ENCODE measurements around the gene RDH12.
"Not testable (repeated sequence)": the region's sequence is repeated elsewhere in the genome, so short reads cannot be mapped to it uniquely, and the experiment has no call there.

Gene RDH12

DNA sequence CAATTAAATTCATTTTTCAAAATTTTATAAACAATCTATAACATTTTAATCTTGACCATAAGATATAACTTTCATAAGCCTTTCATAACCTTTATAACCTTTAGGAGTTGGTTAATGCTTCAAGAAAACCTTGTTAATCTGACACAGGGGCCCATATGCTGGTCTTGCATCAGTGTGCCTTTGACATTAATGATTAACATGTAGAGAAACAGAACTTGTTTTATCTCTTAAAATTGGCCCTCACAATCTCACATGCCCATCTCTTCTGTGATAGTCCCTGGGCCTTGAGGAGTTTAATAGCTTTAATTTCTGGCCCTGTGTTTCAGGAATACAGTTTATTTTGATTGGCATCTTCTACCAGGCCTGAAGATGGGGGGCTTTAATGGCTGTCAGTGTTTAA lies 7.7 kb downstream of the RDH12 start:
- not testable (repeated sequence) for DNase-seq

DNA sequence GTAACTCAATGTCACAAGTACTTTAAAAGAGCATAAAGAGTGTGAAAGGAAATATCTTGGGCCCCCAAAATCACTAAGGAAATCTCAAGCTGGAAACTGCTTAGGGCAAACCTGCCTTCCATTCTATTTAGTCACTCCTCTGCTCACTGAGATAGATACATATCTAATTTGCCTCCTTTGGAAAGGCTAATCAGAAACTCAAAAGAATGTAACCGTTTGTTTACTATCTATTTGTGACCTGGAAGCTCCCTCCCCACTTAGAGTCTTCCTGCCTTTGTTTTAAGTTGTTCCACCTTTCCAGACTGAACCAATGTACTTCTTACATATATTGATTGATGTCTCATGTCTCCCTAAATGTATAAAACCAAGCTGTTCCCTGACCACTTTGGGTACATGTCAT lies 8.1 kb downstream of the RDH12 start:
- DNase-seq: not testable (repeated sequence)

DNA sequence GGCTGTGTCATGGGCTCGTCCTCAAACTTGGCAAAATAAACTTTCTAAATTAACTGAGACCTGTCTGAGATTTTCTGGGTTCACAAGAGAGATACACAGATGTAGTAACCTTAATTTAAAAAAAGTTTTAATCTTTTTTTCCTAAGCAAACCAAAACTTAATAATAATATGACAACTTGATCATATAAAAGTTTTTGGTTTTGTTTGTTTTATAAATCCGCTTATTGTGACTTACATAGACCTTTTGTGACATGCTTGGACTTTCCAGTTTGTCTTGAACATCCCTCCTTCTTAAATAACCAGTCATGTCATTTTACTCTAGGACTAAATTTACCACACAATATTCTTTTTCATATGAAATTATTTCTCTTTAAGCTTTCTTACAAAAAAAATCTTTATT lies 8.5 kb downstream of the RDH12 start:
- DNase-seq: no peak

DNA sequence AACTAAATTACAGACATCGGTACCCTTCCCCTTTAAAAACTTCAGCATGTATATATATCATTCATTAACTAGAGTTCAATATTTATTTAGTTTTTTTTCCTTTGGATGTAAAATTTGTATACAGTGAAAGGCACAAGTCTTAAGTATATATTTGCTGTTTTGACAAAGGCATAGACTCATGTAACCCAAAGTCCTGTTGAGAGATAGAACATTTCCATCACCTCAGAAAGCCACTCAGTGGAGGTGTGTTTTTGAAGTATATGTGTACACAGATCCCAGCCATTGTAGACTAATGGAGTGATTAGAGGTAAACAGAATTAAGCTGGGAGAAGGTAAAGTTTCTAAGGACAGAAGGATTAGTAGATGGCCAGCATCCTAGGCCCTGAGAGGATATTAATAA lies 15.4 kb downstream of the RDH12 start:
- DNase-seq: peak; percentile 9

DNA sequence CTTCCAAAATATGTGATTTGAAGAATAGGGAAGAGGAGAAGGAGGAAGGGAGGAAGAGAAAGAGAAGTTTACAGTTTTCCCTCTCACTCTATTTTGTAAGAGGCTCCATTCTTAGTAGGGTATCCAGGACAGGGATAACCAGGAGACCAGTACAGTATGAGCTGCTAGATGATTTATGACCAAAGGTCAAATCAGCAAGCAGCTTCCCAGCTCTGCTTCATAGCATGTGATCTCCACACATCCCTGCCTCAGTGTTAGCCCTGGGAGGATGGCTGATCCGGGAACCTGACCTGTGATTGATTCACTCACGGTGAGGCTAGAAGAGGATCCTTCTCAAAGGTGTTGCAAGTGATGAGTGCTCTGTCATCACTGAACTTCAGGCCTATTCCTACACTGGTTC lies 16.6 kb downstream of the RDH12 start:
- DNase-seq: no peak

DNA sequence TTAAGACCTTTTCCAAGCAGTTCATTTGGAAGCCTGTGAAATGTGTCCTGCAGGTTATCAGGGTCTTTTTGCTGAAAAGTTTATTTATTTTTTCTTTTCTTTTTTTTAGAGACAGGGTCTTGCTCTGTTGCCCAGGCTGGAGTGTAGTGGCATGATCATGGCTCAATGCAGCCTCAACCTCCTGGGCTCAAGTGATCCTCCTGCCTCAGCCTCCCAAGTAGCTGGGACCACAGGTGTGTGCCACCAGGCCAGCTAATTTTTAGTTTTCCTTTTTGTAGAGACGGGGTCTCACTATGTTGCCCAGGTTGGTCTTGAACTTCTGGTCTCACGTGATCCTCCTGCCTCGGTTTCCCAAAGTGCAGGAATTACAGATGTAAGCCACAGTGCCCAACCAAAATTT lies 17.7 kb downstream of the RDH12 start:
- not testable (repeated sequence) for DNase-seq

DNA sequence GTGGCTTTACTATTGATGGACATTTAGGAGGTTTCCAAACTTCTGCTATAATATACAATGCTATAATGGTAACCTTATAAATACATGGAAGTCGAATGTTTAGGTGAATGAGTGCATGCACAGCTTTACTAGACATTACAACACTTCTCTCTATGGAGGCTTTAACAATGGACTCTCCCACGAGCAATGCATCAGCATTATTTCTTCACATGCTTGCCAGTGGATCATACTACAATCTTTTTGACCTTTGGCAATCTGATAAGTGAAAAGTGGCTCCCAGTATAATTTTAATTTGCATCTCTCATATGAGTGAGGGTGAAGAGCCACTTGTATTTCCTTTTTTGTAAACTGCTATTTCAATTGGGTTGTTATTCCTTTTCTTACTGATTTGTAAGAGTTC lies 18.2 kb downstream of the RDH12 start:
- DNase-seq: no peak

DNA sequence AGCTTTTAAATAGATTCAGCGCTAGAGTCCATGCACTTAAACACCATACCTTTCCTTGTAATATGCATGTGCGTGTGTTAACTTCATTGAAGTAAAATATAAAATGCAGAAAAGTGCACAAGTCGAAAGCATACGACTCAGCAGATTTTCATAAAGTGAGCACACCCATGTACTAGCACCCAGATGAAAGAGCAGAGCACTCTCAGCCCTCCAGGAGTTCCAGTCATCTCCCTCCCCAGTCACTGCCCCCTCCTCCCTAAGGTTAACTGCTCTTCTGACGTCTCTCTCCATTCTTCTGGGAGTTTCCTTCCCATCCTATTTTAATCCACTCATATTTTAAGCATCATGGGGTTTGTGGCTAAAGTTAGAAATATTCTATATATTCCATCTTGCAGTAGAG lies 20.2 kb downstream of the RDH12 start:
- no peak for DNase-seq

DNA sequence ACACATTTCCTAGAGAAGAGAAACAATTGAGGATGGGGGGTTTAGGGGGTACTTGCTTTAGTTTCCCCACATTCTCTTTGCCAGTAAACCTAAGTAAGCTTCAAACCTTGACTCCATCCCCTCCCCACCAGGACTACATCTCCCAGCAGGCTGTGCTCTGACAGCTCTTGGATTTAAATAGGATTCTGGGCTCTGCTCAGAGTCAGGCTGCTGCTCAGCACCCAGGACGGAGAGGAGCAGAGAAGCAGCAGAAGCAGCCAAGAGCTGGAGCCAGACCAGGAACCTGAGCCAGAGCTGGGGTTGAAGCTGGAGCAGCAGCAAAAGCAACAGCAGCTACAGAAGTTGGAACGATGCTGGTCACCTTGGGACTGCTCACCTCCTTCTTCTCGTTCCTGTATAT lies 20.6 kb downstream of the RDH12 start:
- DNase-seq: no peak

DNA sequence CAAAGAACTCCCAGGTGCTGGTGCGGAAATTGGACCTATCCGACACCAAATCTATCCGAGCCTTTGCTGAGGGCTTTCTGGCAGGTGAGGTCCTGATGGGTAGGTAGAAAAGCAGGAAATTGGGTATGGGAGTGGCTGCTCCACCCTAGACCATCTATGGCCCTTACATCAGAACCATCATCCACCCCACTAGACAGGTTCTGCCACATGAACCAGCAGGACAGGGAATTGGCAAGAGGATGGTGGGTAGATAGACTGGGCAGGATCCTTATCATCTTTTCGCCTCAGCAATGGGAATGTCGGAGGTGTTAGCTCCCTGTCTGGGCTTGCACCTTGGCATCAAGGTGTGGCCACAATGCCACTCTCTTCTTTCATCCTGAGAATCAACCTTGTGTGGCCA lies 23.5 kb downstream of the RDH12 start:
- no peak for DNase-seq

DNA sequence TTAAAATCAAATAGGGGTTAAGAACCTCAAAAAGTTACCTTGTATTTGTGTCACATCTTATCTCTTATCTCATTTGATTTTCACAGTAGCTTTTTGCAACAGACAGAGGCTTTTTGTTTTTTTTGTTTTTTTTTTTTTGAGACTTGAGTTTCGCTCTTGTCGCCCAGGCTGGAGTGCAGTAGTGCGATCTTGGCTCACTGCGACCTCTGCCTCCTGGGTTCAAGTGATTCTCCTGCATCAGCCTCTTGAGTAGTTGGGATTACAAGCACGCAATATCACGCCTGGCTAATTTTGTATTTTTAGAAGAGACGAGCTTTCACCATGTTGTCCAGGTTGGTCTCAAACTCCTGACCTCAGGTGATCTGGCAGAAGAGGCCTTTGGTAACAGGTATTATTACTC lies 25.7 kb downstream of the RDH12 start:
- DNase-seq: no peak

DNA sequence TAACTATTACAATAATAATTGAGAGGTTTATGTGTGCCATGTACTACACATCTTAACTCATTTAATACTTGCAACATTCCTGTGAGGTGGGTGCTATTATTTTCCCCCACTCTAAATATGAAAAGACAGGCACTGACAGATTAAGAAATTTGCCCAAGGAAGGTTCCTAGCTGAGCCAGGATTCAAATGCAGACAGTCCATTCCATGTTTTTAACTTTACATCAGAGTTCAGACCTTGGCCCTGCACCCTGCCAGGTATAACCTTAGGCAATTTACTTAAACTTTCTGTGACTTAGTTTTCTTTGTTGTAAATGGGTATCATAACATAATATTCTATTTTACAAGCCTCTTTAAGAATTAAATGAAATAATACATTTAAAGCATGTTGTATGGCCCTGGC lies 26.6 kb downstream of the RDH12 start:
- DNase-seq: no peak

DNA sequence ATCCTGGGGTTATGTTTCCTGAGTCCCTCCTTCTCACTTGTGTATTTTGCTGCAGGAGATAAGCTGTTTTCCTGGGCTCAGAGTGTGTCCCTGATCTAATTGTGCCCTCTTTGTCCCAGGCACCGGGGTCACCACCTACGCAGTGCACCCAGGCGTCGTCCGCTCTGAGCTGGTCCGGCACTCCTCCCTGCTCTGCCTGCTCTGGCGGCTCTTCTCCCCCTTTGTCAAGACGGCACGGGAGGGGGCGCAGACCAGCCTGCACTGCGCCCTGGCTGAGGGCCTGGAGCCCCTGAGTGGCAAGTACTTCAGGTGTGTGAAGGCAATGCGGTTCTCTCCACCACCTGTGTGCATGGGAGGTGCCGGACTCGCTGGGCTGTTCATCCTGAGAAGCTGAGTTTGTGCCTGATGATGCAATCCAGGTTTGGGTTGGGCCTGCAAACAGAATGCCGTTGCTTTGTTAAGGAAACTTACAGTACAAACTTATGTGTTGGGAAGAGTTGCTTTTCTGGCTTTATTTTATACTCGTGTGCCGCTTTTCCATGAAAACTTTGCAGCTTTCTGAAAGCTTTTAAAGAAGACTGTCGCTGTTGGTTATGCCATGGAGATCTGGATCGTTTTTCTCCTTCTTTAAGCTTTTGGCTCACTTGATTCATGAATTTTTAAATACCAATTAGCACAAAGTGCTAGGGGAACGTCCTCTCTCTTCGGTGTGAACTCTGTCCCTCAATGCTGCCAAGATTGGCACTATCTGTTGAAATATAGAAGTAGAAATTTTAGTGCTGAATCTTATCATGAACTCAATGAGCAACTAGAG lies 27.6 kb downstream of the RDH12 start:
- peak; percentile 64 for DNase-seq

DNA sequence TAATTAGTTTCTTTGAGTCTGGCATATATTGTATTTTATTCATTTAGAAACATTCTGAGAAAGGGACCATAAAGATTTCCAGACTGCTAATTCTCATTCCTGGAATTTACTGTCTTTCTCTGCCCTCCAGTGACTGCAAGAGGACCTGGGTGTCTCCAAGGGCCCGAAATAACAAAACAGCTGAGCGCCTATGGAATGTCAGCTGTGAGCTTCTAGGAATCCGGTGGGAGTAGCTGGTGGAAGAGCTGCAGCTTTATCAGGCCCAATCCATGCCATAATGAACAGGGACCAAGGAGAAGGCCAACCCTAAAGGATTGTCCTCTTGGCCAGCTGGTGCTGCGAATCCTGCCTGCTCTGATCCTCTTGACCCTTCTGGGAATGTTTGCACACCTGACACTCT lies 31.9 kb downstream of the RDH12 start:
- DNase-seq: peak; percentile 73

DNA sequence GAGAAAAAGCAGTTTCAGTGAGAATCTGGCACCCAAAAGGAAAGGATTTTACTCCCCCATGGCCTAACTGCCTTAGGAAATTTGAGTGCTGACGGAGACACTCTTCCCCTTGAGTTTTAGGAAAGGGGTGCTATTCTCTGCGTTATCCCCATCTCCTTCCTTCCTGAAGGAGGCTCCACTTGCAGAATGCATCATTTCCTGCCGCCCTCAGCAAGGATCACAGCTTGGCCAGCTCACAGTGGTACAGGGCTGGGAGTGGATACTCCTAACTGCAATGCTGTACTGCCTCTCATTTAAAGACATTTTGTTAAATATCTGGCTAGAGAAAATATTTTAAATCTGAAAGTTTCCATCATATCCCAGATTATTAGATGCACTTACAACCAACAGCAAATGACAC lies 33.0 kb downstream of the RDH12 start:
- no peak for DNase-seq

DNA sequence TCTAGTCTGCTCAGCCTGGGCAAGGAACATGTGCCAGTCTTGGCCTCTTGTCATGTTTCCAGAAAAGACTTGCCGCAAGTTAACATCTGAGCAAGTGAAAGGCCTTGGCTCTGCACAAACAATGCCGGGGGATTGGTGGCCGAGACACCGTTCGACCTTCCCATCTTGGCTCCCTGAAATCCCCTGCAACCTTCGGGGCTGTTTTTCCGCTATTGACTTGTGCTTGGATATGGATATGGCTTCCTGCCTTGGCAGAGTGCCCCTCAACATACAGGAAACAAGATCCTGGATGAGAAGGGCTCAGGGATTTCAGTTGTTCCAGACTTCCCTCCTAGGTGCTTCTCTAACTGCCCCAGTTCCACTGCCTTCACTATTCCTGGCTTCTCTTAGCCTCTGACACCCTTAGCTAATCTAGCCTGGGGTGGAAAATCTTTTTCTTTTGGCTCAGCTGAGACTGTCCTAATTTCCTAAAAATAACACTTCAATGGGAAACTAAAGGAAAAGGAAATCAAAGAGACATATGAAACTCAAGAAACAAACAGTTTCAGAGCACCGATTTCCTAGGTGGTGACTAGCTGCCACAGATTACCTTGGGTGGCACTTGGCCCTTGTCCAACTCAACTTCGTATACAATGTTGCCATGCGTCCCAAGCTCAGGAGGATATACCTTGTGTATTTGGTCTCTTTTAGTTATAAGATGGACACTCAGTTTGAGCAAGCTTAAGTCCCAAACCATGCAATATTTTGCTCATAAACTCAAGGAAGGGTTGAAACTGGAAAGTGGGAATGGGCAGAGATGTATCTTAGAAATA lies 33.9 kb downstream of the RDH12 start:
- no peak for DNase-seq

DNA sequence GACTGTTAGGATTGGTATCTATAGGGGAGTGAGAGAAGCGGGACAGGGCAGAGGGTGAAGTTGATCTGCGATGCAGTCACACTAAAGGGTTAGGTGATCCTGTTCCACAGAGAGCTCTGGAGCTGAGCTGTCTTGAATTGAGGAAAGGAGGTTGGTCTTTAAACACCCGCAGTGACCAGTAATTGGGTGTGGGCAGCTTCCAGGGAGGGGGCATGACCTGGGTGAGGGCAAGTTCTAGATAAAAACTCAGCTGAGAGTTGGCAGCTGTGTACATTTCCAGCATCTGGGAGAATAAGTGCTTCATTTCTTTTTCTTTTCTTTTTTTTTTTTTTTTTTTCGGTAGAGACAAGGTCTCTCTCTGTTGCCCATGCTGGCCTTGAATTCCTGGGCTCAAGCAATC lies 35.1 kb downstream of the RDH12 start:
- DNase-seq: no peak

DNA sequence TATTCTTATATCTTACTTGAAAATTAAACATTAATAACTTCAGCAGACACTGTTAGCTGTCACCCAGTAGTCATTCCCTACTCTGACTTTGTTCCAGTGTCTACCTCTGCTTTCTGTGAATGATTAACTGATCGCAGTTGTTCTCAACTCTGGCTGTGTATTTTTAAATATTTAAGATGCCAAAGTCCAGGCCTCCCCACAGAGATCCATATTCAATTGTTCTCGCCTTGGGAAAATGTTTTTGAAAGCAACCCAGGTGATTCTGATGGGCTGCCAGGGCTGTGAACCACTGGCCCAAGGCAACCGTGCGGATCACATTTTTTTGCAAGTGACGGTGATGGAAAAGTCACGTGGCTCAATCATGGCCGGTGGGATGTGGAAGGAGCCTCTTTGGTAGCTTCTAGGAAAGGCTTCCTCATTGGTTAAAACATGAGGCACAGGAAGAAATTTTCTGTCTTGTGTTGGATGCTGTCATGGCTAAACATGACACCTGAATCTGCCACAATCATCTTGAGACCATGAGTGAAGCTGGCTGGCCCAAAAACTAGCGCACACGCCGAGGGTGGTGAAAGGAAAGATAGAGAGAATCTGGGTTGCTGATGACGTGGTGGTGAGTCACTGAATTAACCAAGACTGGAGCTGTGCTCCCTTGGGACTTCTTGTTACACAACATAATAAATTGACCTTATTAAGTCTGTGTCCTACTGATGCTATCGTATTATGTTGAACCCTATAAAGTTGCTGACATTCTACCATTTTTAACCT lies 37.2 kb downstream of the RDH12 start:
- DNase-seq: no peak

DNA sequence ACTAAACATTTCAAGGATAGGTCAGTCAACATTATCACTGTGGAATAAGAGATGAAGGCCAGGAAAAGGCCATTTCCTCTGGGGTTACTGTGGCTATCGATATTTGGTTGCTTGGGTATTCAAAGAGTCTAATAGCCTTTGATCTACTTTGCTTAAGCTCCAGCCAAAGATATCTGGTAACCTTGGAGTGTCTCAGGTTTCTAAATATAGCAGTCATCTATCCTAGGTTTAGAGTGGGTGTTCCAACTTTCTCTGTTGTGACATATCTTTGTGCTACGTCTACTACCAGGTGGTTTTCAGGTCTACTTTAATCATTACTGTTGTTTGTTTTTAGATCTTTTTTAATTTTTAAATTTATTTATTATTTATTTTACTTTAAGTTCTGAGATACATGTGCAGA lies 42.4 kb downstream of the RDH12 start:
- no peak for DNase-seq

DNA sequence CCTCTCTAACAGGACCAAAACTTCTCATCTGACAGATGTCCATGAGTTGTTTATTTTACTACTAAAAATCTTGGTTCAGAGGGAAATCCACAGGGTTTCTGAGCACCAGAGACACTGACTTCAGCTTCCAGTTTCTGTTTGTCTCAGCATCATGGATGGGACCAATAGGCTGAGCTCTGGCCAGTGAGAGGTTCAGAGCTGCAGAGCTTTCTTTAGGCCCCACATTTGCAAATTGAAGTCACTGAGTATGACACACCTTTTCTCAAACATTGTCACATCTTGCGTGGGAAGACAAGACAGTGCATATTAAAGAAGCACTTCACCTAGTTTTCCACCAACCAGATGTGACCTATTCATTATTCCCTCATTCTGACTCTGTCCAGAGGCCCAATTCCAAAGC lies 45.2 kb downstream of the RDH12 start:
- DNase-seq: no peak

DNA sequence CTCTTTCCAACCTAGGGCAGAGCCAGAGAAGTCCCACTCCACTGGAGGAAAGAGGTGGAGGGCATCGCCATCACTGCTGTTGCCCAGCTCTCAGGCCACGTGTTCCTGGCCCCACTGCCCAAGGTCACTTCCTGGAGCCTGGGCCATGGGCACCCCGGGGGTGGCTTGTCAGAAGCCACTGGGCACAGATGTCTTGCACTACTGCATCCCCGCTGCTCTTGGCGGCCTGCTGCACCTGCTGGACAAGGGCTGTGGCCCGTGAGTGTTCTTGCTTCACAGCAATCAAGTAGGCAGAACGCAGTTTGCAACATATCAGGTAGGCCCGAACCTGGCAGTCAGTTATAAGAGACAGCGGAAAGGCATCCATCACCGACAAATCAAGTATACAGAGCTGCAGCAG lies 46.6 kb downstream of the RDH12 start:
- no peak for DNase-seq

DNA sequence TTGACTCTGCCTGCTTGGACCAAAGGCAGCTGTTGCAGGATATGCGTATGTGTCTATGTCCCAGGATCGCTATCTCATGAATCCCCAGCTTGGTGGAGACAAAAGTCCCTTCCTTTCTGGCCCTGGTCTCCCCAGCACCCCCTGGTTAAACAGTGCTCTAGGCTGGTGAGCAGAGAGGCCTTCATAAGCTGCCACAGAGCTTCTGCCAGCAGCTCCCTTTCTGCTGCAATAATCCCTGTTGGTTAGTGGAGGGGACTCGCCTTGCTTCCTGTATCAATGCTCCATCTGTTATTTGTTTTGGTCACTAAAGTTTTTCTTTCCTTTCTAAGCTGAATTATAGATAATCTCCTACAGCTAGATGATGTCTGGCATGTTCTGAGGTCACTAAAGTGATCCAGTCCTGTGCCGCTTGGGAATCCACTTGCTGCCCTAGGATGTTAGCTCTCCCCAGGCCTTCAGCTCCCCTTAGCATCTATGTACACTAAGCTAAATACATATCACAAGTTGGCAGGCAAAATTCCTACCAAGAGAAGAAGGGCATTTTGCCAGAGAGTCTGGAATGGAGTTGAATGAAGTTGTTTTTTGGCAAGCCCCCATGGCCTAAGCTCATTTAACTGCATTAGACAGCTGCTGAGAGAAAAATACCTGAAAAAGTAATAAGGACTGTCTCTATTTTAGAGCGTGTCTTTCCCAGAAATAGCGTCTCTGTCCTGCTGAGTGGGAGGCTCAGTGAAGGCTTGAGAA lies 47.8 kb downstream of the RDH12 start:
- DNase-seq: no peak

DNA sequence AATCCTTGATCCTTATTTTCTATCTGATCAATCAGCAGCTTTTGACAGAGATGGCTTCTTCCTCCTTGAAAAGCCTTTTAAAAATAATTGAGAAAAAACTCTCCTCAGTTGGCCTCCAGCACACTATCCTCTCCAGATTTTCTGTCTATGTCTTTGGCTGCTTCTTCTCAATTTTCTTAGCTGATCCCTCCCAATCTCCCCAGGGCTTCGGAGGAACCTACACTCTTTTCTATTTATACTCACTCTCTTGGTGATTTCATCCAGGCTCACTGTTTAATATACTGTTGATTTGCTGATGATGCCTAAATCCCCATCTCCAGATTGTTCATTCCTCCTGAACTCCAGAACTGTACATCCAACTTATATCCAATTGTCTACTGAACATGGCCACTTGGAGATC lies 54.8 kb downstream of the RDH12 start:
- DNase-seq: no peak
